GM12865 (cell line): Measurements from ENCODE around the gene FREY1.

Experiments
- DNase-seq: peaks from one replicate; pipeline ENCODE4 v3.0.0; 2010; ENCODE audit warnings: low read depth
- H3K4me3 ChIP-seq: 2 replicates; pipeline ENCODE4 v1.5.1; 2011; ENCODE audit warnings: mild to moderate bottlenecking, low read depth, low read length, control low read depth
- CTCF ChIP-seq: IDR thresholded peaks from 2 replicates; pipeline ENCODE4 v1.5.1; 2011; ENCODE audit warnings: low read length, control low read depth, low read depth, inconsistent platforms; ENCODE audit not compliant: insufficient read depth; ENCODE audit errors: missing control alignments

The FREY1 gene

GRCh38 chr11:45941285-45941684, 34.2 kb upstream of the FREY1 start:
- TF ChIP-seq CTCF: no peak
- no peak overlapping the region for H3K4me3 ChIP-seq
- no peak for DNase-seq

- no peak for DNase-seq
- no peak overlapping the region for H3K4me3 ChIP-seq
- no peak for TF ChIP-seq CTCF
These were observed 32.8 kb upstream of the FREY1 start for GRCh38 chr11:45939836-45940235.

GRCh38 chr11:45937916-45938315, 30.8 kb upstream of the FREY1 start:
- no peak for DNase-seq
- no peak overlapping the region for H3K4me3 ChIP-seq
- TF ChIP-seq CTCF: no peak

- no peak for DNase-seq
- no peak for TF ChIP-seq CTCF
These were observed 29.5 kb upstream of the FREY1 start for GRCh38 chr11:45936511-45937054.

GRCh38 chr11:45935349-45936064, 28.4 kb upstream of the FREY1 start:
- TF ChIP-seq CTCF: no peak
- H3K4me3 ChIP-seq: no peak overlapping the region
- DNase-seq: no peak

More at GRCh38 chr11:45936511-45937054, 29.5 kb upstream of the FREY1 start:
- H3K4me3 ChIP-seq: no peak overlapping the region

- TF ChIP-seq CTCF: no peak
- no peak overlapping the region for H3K4me3 ChIP-seq
- DNase-seq: no peak
These were observed 27.7 kb upstream of the FREY1 start for GRCh38 chr11:45934580-45935318.
